Gastrocnemius medialis (tissue), 4 donors: ENCODE data around the gene SCNM1.

Experiments
- POLR2A ChIP-seq, 2 donors: fragments of 450-650 bp; IDR thresholded peaks; one replicate each; pipeline ENCODE4 v1.6.1; 2017; ENCODE audit warnings: antibody characterized with exemption in 2 of 2, mild to moderate bottlenecking in 2 of 2, moderate library complexity in 2 of 2
- TF ChIP-seq, protein P1 (sequence below), 5 experiments: fragments of 450-650 bp in 3 of 5; fragments of 200-600 bp in 2 of 5; sonication (generic) in 2 of 5; IDR thresholded peaks in 4 of 5; conservative IDR thresholded peaks in 1 of 5; 1 replicate in 4 of 5; 2 replicates in 1 of 5; pipeline ENCODE4 v1.5.1; 2016 to 2019; ENCODE audit warnings: antibody characterized with exemption in 5 of 5, mild to moderate bottlenecking in 3 of 5, moderate library complexity in 3 of 5

DNA sequence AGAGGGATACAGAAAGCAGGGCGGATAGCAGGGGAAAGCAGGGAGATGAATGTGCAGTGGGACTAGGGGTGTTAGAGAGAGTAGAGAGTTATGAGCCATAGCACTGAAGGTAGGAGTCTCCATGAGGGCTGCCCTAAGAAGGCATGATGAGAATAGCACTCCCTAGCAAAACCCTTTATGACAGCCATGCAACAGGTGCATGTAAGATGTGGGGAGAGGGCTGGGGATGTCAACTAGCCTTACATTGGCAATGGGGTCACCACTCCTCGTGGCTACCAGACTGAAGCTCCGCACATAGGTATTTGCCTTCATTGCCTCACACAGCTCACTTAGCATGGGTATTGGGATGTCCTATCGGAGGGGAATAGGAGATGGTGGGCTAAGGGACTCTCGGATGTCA is 5.2 kb downstream of the SCNM1 start:
- TF ChIP-seq, protein P1, sequence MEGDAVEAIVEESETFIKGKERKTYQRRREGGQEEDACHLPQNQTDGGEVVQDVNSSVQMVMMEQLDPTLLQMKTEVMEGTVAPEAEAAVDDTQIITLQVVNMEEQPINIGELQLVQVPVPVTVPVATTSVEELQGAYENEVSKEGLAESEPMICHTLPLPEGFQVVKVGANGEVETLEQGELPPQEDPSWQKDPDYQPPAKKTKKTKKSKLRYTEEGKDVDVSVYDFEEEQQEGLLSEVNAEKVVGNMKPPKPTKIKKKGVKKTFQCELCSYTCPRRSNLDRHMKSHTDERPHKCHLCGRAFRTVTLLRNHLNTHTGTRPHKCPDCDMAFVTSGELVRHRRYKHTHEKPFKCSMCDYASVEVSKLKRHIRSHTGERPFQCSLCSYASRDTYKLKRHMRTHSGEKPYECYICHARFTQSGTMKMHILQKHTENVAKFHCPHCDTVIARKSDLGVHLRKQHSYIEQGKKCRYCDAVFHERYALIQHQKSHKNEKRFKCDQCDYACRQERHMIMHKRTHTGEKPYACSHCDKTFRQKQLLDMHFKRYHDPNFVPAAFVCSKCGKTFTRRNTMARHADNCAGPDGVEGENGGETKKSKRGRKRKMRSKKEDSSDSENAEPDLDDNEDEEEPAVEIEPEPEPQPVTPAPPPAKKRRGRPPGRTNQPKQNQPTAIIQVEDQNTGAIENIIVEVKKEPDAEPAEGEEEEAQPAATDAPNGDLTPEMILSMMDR (IDR thresholded peaks at IDR 0.05 in 4 of 5, conservative IDR thresholded peaks at IDR 0.05 in 1 of 5): no peak
- no peak for TF ChIP-seq POLR2A (IDR thresholded peaks at IDR 0.05)
